IPS DF 6.9 (cell line): Measurements from ENCODE around the gene YLPM1.

Experiments
- DNase-seq: peaks from one replicate; pipeline ENCODE4 v3.0.0-alpha.2; 2013; ENCODE audit warnings: low read depth, low spot score
- H3K27ac ChIP-seq: one replicate; pipeline ENCODE4 v1.5.1; 2013; ENCODE audit warnings: low read length, control low read depth
- H3K27me3 ChIP-seq: 2 replicates; pipeline ENCODE4 v1.6.1; 2013; ENCODE audit warnings: mild to moderate bottlenecking, low read length; ENCODE audit not compliant: control insufficient read depth, insufficient read depth
- H3K36me3 ChIP-seq: 2 replicates; pipeline ENCODE4 v1.6.1; 2013; ENCODE audit warnings: low read length; ENCODE audit not compliant: control insufficient read depth, insufficient read depth
- H3K4me1 ChIP-seq: 2 replicates; pipeline ENCODE4 v1.6.1; 2013; ENCODE audit warnings: low read length; ENCODE audit not compliant: control insufficient read depth, insufficient read depth
- H3K4me3 ChIP-seq: 2 replicates; pipeline ENCODE4 v1.5.1; 2013; ENCODE audit warnings: mild to moderate bottlenecking, low read length
- H3K9me3 ChIP-seq: 2 replicates; pipeline ENCODE4 v1.6.1; 2013; ENCODE audit warnings: low read length, inconsistent platforms; ENCODE audit not compliant: control insufficient read depth, insufficient read depth
- WGBS: extraction: QIAGEN DNeasy Blood & Tissue Kit; methylation state at CpG from one replicate; pipeline ENCODE4 v1.1.7; 2013; ENCODE audit warnings: mixed read lengths, missing lambda C conversion rate; ENCODE audit not compliant: insufficient read length, insufficient coverage; 5-methylcytosine and 5-hydroxymethylcytosine counted together

YLPM1 gene

DNA sequence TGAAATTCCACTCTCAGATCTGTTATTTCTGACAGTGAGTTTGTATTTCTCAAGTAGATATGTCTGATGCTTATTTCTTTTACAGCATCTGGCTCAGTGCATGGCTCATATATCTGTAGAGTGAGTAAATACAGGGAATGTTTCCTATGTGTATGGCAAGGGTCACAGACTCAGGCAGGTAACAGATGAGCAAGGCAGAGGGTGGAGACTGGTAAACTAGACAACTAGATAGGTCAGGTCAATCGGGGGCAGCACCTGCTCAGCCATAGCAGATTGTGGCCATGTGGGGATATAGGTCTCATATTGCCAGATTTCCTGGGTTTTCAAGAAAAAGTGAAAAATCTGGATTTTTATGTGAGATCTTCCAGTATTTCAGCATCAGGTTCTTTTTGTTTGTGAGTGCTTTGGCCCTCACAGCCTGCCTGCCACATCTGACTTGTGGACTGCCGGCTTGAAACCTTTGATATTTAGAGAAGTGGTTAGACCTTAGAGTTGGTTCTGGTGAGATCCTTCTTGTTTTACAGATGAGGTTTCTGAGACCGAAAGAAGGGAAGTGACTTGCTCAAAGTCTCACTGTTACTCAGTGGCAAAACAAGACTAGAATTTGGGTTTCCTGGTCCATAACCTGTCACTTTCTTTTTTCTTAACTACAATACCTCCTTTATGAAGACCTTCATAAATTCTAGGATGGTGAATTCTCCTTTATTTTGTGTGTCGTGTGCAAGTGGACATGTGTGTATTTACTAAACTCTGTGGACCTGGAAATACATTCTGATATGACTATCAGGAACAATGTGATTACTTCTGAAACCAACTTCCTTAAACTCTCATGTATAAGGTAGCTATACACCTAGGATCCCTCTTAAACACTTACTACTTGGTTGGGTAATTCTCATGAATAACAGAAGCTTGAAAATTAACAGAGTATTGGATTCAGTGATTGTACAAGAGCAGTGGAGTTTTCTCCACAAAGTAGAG lies 78.4 kb downstream of the YLPM1 start:
- Histone ChIP-seq H3K4me1 (no peaks in the 10 kb centered on the region), H3K27ac (no peak overlapping the region), H3K27me3 (no peaks in the 10 kb centered on the region), H3K4me3 (no peak overlapping the region), H3K9me3 (no peaks in the 10 kb centered on the region), H3K36me3 (no peaks in the 10 kb centered on the region)
- no peak for DNase-seq
- no CpG with 5 or more reads among the region's 4 CpGs for WGBS

DNA sequence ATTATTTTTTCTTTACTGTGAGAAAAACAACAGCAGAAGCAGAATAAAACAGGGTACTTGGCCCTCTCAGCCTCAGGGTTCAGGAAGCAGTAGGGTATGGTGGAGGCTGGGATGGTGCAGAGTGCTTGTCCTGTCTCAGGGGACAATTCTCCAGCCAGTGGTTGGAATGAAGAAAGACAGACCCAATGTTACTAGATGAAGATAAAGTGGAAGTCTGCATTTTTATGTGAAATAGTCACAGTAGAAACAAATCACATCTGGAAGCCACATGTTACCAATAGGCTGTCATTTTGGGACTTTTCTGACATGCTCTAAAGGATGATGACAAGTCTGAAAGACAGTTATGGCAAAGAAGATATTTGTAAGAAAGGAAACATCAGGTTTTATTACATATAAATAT lies 80.5 kb downstream of the YLPM1 start:
- no peaks in the 10 kb centered on the region for H3K36me3 ChIP-seq
- H3K27me3 ChIP-seq: no peaks in the 10 kb centered on the region
- H3K27ac ChIP-seq: no peak overlapping the region
- H3K9me3 ChIP-seq: no peaks in the 10 kb centered on the region
- no peaks in the 10 kb centered on the region for H3K4me1 ChIP-seq
- no peak overlapping the region for H3K4me3 ChIP-seq
- DNase-seq: no peak

DNA sequence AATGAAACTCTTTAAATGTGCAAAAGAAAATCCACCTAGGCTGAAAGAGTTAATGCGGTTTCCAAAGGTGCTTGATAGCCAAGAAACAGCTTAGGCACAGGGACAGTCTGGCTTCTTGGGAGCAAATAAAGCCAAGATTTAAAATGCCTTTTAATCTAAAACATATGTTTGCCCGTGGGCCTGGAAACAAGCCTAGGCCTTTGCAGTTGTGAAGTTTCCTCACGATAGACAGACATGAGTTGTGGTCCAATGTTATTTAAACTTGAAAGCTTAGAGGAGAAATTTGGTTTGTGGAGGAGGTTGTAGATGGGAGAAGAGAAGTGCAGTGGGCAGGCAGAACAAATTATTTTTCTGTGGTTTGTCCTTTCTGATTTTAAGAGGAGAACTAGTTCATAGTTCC lies 83.1 kb downstream of the YLPM1 start:
- Histone ChIP-seq H3K27me3 (no peaks in the 10 kb centered on the region), H3K27ac (no peak overlapping the region), H3K4me1 (no peaks in the 10 kb centered on the region), H3K9me3 (no peaks in the 10 kb centered on the region), H3K4me3 (no peak overlapping the region), H3K36me3 (no peaks in the 10 kb centered on the region)
- no peak for DNase-seq
- WGBS: no CpG with 5 or more reads among the region's 3 CpGs

DNA sequence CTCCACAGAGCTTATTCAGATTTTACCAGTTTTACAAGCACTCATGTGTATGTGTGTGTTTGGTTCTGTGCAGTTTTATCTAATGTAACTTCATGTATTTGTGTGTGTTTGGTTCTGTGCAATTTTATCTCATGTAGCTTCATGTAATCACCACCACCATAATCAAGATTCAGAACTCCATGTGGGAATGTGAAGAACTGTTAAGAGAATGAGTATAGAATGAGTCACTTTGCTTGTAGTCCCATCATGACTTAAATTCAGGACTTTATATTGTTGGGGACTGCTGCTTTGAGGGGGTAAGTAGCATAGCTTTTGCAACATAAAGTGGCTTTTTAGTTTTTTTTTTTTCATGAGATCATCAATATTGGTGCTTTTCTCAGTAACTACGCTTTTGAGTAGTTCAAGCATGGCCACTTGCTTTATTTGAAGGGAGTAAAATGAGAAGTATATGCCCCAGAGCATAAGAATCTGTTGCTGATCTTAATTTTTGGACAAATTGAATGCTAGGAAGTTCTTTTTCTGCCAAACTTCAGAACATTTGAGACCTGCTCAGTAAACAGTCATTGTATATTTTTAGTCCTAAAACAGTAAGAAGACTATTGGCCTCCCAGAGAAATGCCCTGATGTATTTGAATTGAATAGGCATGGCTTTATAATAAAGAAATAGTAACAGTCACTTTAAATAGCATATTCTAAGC lies 84.0 kb downstream of the YLPM1 start:
- no peak for DNase-seq
- Histone ChIP-seq H3K9me3 (no peaks in the 10 kb centered on the region), H3K4me1 (no peaks in the 10 kb centered on the region), H3K4me3 (no peak overlapping the region), H3K27ac (no peak overlapping the region), H3K27me3 (no peaks in the 10 kb centered on the region), H3K36me3 (no peaks in the 10 kb centered on the region)
- WGBS: no CpG with 5 or more reads among the region's 1 CpG

DNA sequence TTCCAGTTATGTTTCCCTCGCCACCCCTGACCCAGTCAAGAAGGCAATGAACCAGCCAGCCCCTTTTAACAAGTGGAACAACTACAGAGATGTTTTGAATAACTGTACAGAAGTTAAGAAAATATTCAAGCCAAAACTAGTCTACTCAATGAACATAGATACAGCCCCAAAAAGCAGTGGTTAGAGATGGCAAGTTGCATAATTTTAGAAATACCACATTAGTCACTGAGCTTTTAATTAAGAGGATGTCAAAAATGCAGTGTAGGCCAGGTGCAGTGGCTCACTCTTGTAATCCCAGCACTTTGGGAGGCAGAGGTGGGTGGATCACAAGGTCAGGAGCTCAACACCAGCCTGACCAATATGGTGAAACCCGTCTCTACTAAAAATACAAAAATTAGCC lies 85.7 kb downstream of the YLPM1 start:
- no peak overlapping the region for H3K4me3 ChIP-seq
- no peaks in the 10 kb centered on the region for H3K9me3 ChIP-seq
- WGBS: no CpG with 5 or more reads among the region's 2 CpGs
- DNase-seq: no peak
- no peaks in the 10 kb centered on the region for H3K27me3 ChIP-seq
- no peaks in the 10 kb centered on the region for H3K36me3 ChIP-seq
- no peaks in the 10 kb centered on the region for H3K4me1 ChIP-seq
- H3K27ac ChIP-seq: no peak overlapping the region

DNA sequence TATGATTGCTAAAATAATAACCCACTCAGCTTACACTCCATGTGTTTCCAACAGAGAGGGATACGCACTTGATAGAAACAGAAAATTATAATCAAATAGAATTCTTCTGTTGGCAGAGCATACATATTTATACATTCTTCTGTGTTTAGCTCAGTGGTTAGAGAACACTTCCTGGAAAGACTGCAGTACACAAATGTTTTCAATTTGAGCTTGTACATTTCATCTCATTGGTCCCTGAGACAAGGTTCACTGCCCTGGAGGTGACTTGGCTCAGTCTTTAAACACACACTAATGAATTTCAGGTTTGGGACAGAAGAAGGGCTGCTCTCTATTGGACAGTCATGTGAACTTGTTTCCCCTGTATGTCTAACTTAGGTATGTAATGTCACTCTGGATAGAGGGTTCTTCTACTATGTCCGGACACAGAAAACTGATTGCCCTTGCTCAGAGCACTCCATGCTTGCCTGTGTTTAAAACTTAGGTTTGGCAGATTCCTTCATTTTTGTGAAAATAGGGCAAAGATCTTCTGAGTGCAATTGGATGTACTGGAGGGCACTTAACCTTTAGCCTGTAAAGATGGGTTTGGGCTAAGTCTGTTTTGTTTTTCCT lies 89.9 kb downstream of the YLPM1 start:
- WGBS: no CpG with 5 or more reads among the region's 2 CpGs
- no peak overlapping the region for H3K4me3 ChIP-seq
- H3K9me3 ChIP-seq: no peaks in the 10 kb centered on the region
- no peaks in the 10 kb centered on the region for H3K27me3 ChIP-seq
- DNase-seq: no peak
- H3K36me3 ChIP-seq: no peaks in the 10 kb centered on the region
- no peak overlapping the region for H3K27ac ChIP-seq
- H3K4me1 ChIP-seq: no peaks in the 10 kb centered on the region

DNA sequence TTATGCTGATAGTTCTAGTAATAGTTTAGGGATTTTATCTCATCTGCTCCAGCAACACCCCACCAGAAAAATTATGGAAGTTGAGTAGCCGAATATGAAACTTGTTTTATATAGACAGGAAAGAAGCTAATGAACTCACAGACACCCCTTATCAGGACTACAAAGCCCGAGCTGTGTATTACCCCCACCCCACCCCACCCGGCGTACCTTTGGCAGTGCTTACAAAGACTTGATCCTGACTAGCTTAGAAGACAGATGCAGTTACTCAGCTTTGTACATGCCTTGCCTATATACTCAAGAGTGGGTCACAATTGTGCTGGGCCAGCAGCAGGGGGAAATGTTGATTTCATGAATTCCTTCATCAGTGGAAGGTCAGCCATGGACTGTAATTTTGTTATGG lies 90.5 kb downstream of the YLPM1 start:
- no peak for DNase-seq

DNA sequence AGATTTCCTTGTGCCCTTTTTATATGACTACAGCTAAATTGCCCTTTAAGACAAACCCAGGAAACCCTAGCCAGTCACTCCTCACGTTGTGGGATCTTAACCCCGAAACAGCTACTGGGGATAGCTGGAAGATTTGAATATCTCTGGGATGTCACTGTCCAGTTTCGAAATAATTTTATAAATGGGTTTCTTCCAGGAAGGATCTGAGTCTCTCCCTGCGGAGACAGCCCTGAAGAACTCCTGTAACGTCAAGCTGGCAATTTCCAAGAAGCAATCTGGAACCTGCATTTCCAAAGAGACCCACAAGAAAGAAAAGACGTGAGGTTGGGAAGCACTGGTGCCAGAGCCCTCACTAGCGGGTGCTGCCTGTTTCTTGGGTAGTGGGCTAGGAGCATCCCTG lies 91.9 kb downstream of the YLPM1 start:
- no CpG with 5 or more reads among the region's 7 CpGs for whole genome bisulfite sequencing
- Histone ChIP-seq H3K4me1 (no peaks in the 10 kb centered on the region), H3K9me3 (no peaks in the 10 kb centered on the region), H3K4me3 (no peak overlapping the region), H3K36me3 (no peaks in the 10 kb centered on the region), H3K27me3 (no peaks in the 10 kb centered on the region), H3K27ac (no peak overlapping the region)
- no peak for DNase-seq

More for the DNA sequence above, 90.5 kb downstream of the YLPM1 start:
- WGBS: no CpG with 5 or more reads among the region's 4 CpGs
- no peaks in the 10 kb centered on the region for H3K36me3 ChIP-seq
- no peaks in the 10 kb centered on the region for H3K9me3 ChIP-seq
- no peak overlapping the region for H3K27ac ChIP-seq
- no peaks in the 10 kb centered on the region for H3K27me3 ChIP-seq
- H3K4me3 ChIP-seq: no peak overlapping the region
- H3K4me1 ChIP-seq: no peaks in the 10 kb centered on the region

DNA sequence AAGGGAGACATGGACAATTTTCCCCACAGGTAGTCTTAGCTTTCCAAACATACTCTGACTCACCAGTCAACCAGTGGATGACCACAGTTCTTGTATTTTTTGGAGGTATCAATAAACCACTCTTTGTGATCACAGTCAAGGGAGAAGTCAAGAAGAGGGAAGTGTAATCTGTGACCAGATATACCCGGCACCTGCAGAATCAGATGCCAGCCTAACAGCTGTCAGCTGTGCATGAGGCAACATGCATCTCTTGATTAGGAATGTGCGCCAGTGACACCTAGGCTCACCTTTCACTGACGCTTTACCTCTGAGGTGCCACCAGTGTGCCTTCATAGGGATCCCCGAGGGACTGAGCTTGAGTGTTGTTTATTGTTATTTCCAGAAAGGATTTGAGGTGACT lies 92.8 kb downstream of the YLPM1 start:
- H3K36me3 ChIP-seq: no peaks in the 10 kb centered on the region
- H3K27ac ChIP-seq: no peak overlapping the region
- no peak for DNase-seq
- no peaks in the 10 kb centered on the region for H3K4me1 ChIP-seq
- no peaks in the 10 kb centered on the region for H3K9me3 ChIP-seq
- no CpG with 5 or more reads among the region's 4 CpGs for WGBS
- no peaks in the 10 kb centered on the region for H3K27me3 ChIP-seq
- H3K4me3 ChIP-seq: no peak overlapping the region

DNA sequence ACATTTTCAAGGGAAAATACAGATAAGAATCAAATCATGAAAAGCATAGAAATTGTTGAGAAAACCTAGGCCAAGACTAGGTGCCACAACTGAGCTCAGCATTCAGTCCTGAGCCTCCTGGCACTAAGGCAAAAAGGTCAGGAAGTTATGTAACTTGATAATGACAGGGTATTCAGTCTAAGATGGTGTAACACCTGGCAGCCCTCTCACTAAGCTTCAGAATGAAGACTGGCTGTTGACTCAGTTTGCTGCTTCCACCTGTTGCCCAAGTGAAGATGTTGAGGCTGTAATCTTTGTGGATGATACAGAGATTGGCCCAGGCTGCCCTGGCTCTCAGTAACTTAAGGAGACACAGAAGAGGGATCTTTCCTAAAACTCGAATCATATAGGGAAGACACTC lies 93.2 kb downstream of the YLPM1 start:
- H3K4me3 ChIP-seq: no peak overlapping the region
- no peaks in the 10 kb centered on the region for H3K36me3 ChIP-seq
- no CpG with 5 or more reads among the region's 1 CpG for WGBS
- no peaks in the 10 kb centered on the region for H3K4me1 ChIP-seq
- DNase-seq: no peak
- no peak overlapping the region for H3K27ac ChIP-seq
- no peaks in the 10 kb centered on the region for H3K27me3 ChIP-seq
- H3K9me3 ChIP-seq: no peaks in the 10 kb centered on the region
